Ovary (tissue), 3 donors: ENCODE measurements around the gene TYW1.
"Not testable (repeated sequence)": the region's sequence is repeated elsewhere in the genome, so short reads cannot be mapped to it uniquely, and the experiment has no call there.

Source experiments
- CTCF ChIP-seq, 3 donors: fragments of 450-650 bp in 2 of 3; fragments of 200-600 bp in 1 of 3; IDR thresholded peaks; one replicate each; pipeline versions ENCODE4 v1.5.1 to v1.8.0; 2016 to 2022; ENCODE audit warnings: antibody characterized with exemption in 3 of 3, mild to moderate bottlenecking in 1 of 3
- EP300 ChIP-seq: sonication (generic); formaldehyde crosslinking; IDR thresholded peaks from one replicate; pipeline ENCODE4 v1.6.1; 2017; ENCODE audit warnings: antibody characterized with exemption
- POLR2A ChIP-seq: fragments of 450-650 bp; IDR thresholded peaks from one replicate; pipeline ENCODE4 v1.6.1; 2017; ENCODE audit warnings: antibody characterized with exemption, mild to moderate bottlenecking, moderate library complexity
- donor health status: DM: no; HTN: no; CAD: no.

- not testable (repeated sequence) for TF ChIP-seq CTCF (IDR thresholded peaks at IDR 0.05); EP300; POLR2A
Measured at GRCh38 chr7:67205772-67206171, 209.1 kb downstream of the TYW1 start.
